ENCODE data around the gene TAF1. TPM values are rescaled to one million over a fixed set of nuclear protein-coding genes. Genes with fewer than 3 reads are reported as not detected.

The TAF1 gene, protein sequence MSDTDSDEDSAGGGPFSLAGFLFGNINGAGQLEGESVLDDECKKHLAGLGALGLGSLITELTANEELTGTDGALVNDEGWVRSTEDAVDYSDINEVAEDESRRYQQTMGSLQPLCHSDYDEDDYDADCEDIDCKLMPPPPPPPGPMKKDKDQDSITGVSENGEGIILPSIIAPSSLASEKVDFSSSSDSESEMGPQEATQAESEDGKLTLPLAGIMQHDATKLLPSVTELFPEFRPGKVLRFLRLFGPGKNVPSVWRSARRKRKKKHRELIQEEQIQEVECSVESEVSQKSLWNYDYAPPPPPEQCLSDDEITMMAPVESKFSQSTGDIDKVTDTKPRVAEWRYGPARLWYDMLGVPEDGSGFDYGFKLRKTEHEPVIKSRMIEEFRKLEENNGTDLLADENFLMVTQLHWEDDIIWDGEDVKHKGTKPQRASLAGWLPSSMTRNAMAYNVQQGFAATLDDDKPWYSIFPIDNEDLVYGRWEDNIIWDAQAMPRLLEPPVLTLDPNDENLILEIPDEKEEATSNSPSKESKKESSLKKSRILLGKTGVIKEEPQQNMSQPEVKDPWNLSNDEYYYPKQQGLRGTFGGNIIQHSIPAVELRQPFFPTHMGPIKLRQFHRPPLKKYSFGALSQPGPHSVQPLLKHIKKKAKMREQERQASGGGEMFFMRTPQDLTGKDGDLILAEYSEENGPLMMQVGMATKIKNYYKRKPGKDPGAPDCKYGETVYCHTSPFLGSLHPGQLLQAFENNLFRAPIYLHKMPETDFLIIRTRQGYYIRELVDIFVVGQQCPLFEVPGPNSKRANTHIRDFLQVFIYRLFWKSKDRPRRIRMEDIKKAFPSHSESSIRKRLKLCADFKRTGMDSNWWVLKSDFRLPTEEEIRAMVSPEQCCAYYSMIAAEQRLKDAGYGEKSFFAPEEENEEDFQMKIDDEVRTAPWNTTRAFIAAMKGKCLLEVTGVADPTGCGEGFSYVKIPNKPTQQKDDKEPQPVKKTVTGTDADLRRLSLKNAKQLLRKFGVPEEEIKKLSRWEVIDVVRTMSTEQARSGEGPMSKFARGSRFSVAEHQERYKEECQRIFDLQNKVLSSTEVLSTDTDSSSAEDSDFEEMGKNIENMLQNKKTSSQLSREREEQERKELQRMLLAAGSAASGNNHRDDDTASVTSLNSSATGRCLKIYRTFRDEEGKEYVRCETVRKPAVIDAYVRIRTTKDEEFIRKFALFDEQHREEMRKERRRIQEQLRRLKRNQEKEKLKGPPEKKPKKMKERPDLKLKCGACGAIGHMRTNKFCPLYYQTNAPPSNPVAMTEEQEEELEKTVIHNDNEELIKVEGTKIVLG (N-terminal part only)
- 47.4 and 52.0 TPM in 2 replicates for total RNA-seq

DNA sequence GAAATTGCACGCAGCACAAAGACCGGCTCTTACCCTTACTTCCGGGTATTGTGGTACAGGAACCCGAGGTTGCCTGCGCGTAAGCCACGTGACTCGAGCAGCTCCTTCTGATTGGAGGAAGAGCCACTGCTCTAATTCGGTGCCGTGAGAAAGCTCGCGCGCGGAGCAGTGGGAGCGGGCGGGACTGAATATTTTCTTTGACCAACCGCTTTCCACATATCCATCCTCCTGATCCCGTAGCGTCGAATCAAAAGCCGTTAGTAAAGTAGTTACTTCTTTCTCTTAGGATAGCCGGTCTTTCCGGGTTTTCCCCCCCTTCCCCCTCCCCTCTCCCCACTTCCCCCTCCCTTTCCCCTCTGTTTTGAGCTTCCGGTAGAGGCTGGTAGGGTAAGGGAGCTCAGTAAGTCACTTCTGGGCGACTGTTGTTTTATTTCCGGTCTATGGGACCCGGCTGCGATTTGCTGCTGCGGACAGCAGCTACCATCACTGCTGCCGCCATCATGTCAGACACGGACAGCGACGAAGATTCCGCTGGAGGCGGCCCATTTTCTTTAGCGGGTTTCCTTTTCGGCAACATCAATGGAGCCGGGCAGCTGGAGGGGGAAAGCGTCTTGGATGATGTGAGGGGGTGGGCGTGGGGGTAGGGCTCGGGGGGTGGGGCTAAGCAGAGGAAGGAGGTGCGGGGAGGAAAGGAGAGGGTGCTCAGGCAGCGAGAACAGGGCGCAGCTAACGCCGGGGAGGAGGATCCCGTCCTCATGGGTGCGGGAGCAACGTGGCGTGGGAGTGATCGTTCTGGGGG, at the start of gene TAF1:
Gene TAF1 (plus strand): TSS at position 483 of the 799 bp plus-strand sequence. CDS start 18 bp downstream, at position 501.

Other genes starting within 250 kb of the TAF1 start
- gene MED12, start 247.8 kb upstream of the TAF1 start, total RNA-seq, result 27.5 and 38.5 TPM in 2 replicates
- gene NLGN3, start 221.5 kb upstream of the TAF1 start, total RNA-seq, result 0.13 and 0.37 TPM in 2 replicates
- not detected in 2 replicates for gene GJB1, start 143.1 kb upstream of the TAF1 start, total RNA-seq
- gene ZMYM3, start 112.2 kb upstream of the TAF1 start, total RNA-seq, result 7.7 and 10.7 TPM in 2 replicates
- 386 and 414 TPM in 2 replicates for gene NONO, start 82.7 kb upstream of the TAF1 start, total RNA-seq
- 13.7 and 24.3 TPM in 2 replicates for gene ITGB1BP2, start 64.6 kb upstream of the TAF1 start, total RNA-seq
- 62.1 and 82.0 TPM in 2 replicates for gene OGT, start 166.7 kb downstream of the TAF1 start, total RNA-seq
- gene GCNA, start 212.1 kb downstream of the TAF1 start, total RNA-seq, result 1.7 and 2.7 TPM in 2 replicates

Data from aortic smooth muscle cell (primary cell).